ENCODE data around the gene SLC24A5. TPM values are rescaled to one million over a fixed set of nuclear protein-coding genes. Genes with fewer than 3 reads are reported as not detected.

Gene SLC24A5
- total and polyA plus RNA-seq, 9 of the 15 experiments (the other 6 are each of a cell fraction or from before 2014, with no cell fraction given), result not detected

DNA sequence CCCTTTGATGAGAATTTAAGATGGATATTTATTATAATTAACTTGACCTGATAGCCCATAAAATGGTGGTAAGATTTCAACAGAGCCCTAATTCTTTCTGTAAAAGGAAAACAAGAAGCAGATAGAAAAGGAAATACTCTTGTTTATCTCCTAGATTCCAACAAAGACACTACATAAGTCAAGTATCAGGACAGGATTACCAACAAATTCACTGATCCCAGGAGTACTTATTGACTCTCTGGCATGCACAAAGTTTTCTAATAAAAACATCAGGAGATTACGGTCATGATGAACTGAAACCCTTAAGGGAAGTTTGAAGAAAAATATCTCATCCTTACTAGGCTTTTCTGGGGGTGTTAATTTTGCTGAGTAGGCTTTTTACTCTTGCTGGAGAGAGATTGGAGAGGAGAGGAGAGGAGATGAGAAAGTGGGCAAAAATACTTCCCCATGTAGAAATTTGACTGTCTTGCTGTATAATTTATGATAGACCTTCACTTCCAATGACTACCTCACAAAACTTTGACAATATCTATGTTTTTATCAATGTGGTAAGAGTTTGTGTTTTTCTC, 43.1 kb upstream of the SLC24A5 start (continued):
- TF ChIP-seq, protein P1, sequence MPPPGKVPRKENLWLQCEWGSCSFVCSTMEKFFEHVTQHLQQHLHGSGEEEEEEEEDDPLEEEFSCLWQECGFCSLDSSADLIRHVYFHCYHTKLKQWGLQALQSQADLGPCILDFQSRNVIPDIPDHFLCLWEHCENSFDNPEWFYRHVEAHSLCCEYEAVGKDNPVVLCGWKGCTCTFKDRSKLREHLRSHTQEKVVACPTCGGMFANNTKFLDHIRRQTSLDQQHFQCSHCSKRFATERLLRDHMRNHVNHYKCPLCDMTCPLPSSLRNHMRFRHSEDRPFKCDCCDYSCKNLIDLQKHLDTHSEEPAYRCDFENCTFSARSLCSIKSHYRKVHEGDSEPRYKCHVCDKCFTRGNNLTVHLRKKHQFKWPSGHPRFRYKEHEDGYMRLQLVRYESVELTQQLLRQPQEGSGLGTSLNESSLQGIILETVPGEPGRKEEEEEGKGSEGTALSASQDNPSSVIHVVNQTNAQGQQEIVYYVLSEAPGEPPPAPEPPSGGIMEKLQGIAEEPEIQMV (tag; conservative IDR thresholded peaks at IDR 0.05; ENCODE audit: low read depth), result no peak
- no peak for TF ChIP-seq RBM14 (IDR thresholded peaks at IDR 0.05; ENCODE audit: borderline replicate concordance, insufficient read depth, low read depth, low read length)
- no peak for TF ChIP-seq TEAD1 (CRISPR knock-in tag; IDR thresholded peaks at IDR 0.05)
- no peak for TF ChIP-seq ETS2 (tag; IDR thresholded peaks at IDR 0.05; ENCODE audit: borderline replicate concordance, poor library complexity, severe bottlenecking)
- TF ChIP-seq, protein P2, sequence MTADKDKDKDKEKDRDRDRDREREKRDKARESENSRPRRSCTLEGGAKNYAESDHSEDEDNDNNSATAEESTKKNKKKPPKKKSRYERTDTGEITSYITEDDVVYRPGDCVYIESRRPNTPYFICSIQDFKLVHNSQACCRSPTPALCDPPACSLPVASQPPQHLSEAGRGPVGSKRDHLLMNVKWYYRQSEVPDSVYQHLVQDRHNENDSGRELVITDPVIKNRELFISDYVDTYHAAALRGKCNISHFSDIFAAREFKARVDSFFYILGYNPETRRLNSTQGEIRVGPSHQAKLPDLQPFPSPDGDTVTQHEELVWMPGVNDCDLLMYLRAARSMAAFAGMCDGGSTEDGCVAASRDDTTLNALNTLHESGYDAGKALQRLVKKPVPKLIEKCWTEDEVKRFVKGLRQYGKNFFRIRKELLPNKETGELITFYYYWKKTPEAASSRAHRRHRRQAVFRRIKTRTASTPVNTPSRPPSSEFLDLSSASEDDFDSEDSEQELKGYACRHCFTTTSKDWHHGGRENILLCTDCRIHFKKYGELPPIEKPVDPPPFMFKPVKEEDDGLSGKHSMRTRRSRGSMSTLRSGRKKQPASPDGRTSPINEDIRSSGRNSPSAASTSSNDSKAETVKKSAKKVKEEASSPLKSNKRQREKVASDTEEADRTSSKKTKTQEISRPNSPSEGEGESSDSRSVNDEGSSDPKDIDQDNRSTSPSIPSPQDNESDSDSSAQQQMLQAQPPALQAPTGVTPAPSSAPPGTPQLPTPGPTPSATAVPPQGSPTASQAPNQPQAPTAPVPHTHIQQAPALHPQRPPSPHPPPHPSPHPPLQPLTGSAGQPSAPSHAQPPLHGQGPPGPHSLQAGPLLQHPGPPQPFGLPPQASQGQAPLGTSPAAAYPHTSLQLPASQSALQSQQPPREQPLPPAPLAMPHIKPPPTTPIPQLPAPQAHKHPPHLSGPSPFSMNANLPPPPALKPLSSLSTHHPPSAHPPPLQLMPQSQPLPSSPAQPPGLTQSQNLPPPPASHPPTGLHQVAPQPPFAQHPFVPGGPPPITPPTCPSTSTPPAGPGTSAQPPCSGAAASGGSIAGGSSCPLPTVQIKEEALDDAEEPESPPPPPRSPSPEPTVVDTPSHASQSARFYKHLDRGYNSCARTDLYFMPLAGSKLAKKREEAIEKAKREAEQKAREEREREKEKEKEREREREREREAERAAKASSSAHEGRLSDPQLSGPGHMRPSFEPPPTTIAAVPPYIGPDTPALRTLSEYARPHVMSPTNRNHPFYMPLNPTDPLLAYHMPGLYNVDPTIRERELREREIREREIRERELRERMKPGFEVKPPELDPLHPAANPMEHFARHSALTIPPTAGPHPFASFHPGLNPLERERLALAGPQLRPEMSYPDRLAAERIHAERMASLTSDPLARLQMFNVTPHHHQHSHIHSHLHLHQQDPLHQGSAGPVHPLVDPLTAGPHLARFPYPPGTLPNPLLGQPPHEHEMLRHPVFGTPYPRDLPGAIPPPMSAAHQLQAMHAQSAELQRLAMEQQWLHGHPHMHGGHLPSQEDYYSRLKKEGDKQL (CRISPR knock-in tag; IDR thresholded peaks at IDR 0.05; ENCODE audit: borderline replicate concordance), result no peak
- peak; percentile 52; the same call in 1 of the 2 replicates for TF ChIP-seq C11orf30 (IDR thresholded peaks at IDR 0.05; ENCODE audit: low read depth)
- TF ChIP-seq MEF2D (tag; conservative IDR thresholded peaks at IDR 0.05; ENCODE audit: low read depth), result no peak

Measured in K562 (cell line).